ENCODE data around the gene TOX3.

The TOX3 gene

GRCh38 chr16:52577130-52577706 is 30.3 kb upstream of the TOX3 start:
- TF ChIP-seq NFIC (IDR thresholded peaks at IDR 0.05) = no peak
- TF ChIP-seq USF1 (IDR thresholded peaks at IDR 0.05) = no peak
- no peak for TF ChIP-seq TEAD4 (IDR thresholded peaks at IDR 0.05)
- no peak for TF ChIP-seq EGR1 (IDR thresholded peaks at IDR 0.05)
- TF ChIP-seq TCF12 (IDR thresholded peaks at IDR 0.05; ENCODE audit: low read depth) = no peak
- no peak for TF ChIP-seq CEBPB (IDR thresholded peaks at IDR 0.05)
- no peak for TF ChIP-seq YY1 (IDR thresholded peaks at IDR 0.05; ENCODE audit: low read depth)
- TF ChIP-seq TAF1 (IDR thresholded peaks at IDR 0.05; ENCODE audit: low read depth) = no peak
- no peak for TF ChIP-seq MAX (IDR thresholded peaks at IDR 0.05)
- TF ChIP-seq REST (IDR thresholded peaks at IDR 0.05; ENCODE audit: low read depth) = no peak
- TF ChIP-seq CREB1 (IDR thresholded peaks at IDR 0.05; ENCODE audit: low read depth) = no peak
- no peak for TF ChIP-seq FOXM1 (IDR thresholded peaks at IDR 0.05; ENCODE audit: borderline replicate concordance, low read depth)
- TF ChIP-seq RAD21 (IDR thresholded peaks at IDR 0.05; ENCODE audit: low read depth) = no peak
- no peak for TF ChIP-seq EP300 (IDR thresholded peaks at IDR 0.05; ENCODE audit: borderline replicate concordance)
- TF ChIP-seq ZBTB7A (IDR thresholded peaks at IDR 0.05; ENCODE audit: low read depth) = no peak

GRCh38 chr16:52573365-52574299 is 26.7 kb upstream of the TOX3 start:
- TF ChIP-seq CREB1 (IDR thresholded peaks at IDR 0.05; ENCODE audit: low read depth) (no peak), ZBTB7A (IDR thresholded peaks at IDR 0.05; ENCODE audit: low read depth) (no peak), TAF1 (IDR thresholded peaks at IDR 0.05; ENCODE audit: low read depth) (no peak), TEAD4 (IDR thresholded peaks at IDR 0.05) (no peak), EP300 (IDR thresholded peaks at IDR 0.05; ENCODE audit: borderline replicate concordance) (no peak), YY1 (IDR thresholded peaks at IDR 0.05; ENCODE audit: low read depth) (no peak), NFIC (IDR thresholded peaks at IDR 0.05) (no peak), REST (IDR thresholded peaks at IDR 0.05; ENCODE audit: low read depth) (no peak)

GRCh38 chr16:52572656-52573055 is 25.7 kb upstream of the TOX3 start:
- TF ChIP-seq TAF1 (IDR thresholded peaks at IDR 0.05; ENCODE audit: low read depth) = no peak
- TF ChIP-seq CEBPB (IDR thresholded peaks at IDR 0.05) = no peak
- no peak for TF ChIP-seq EGR1 (IDR thresholded peaks at IDR 0.05)
- no peak for TF ChIP-seq YY1 (IDR thresholded peaks at IDR 0.05; ENCODE audit: low read depth)
- no peak for TF ChIP-seq REST (IDR thresholded peaks at IDR 0.05; ENCODE audit: low read depth)
- no peak for TF ChIP-seq USF1 (IDR thresholded peaks at IDR 0.05)
- no peak for TF ChIP-seq CREB1 (IDR thresholded peaks at IDR 0.05; ENCODE audit: low read depth)
- no peak for TF ChIP-seq EP300 (IDR thresholded peaks at IDR 0.05; ENCODE audit: borderline replicate concordance)
- no peak for TF ChIP-seq RAD21 (IDR thresholded peaks at IDR 0.05; ENCODE audit: low read depth)
- no peak for TF ChIP-seq ZBTB7A (IDR thresholded peaks at IDR 0.05; ENCODE audit: low read depth)
- no peak for TF ChIP-seq TCF12 (IDR thresholded peaks at IDR 0.05; ENCODE audit: low read depth)
- TF ChIP-seq NFIC (IDR thresholded peaks at IDR 0.05) = no peak
- TF ChIP-seq MAX (IDR thresholded peaks at IDR 0.05) = no peak

Data from Ishikawa (cell line).